Measurements from ENCODE around the gene POLD2.

Gene POLD2

DNA sequence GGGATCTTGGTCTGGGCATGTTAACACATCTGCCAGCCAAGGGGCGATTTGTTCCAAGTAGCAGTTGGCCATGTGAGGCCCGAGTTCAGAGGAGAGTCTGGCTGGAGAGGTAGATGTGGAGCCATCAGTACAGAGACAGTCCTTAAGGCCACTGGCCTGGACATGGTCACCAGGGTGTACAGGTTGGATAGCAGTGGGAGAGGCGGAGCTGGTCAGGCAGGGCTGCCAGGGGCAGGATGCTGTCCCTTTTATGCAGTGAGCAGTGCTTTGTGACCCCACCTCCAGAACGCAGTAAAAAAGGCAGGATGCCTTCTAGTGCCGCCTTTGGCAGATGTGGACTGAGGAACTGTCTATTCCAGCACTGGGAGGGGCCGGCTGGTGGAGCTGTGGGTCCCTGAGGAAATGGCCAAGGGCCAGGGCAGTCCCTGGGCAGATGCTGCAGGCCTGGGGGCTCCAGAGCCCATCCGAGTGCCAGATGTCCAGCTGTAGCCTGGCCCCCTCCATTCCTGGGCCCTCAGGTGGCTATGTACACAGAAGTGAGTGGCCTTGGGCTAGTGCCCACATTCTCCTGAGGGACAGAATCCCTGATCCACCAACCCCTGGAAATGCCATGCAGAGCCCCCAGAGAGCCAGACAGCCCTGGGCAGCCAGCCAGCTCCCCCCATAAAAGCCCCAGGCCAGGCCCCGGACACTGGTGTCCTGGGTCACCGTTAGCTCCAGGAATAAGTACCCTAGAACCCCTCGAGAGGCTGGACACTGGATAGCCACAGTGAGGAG lies 34.9 kb upstream of the POLD2 start:
- no peak for DNase-seq (ENCODE audit: low read depth in 1 of 2, low spot score in 1 of 2)
- in situ Hi-C loops (cut with HindIII; ENCODE audit: low pct_unique_long_range_greater_than_20kb, low sequenced_read_pairs) = no loop called here

DNA sequence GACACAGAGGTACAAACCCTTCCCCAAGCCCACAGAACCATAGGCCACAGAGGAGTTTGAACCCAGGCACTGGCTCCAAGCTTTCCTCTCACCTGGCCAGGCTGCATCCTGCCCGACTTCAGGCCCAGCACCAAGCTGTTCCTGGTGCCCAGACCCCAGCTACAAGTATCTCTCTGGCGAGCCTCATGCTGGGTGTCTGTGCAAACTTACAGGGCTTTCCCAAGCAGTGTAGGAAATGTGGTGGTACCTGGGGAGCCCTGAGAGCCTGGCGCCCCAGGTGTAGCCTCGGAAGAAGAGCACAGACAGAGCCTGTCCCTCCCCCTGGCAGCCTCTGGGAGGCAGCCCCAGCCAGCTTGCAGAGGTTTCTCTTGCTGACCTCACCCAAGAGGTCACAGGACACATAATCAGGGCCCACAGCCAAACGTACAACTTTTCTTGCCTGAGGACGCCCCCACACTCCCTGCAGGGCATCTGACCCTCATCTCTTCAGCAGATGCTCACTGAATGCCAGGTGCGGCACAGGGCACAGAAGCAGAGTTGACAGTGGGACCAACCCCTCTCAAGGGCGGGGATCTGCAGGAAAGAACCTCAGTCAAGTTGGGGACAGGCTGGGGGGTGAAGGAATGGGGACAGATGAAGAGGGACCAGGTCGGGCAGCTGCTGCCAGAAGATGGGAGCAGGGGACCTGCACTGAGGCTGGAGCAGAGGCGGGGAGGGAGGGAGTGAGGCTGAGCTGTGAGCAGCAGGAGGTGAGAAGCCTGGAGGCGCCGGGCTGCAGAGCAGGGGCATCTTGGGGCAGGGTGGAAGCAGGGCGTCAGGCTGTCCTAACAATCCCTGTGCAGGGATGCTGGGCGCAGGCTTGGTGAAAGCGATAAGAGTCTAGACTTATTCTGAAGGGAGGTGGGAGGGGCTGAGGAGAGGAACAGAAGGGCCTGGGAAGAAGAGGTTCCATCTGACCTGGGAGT lies 34.0 kb upstream of the POLD2 start:
- in situ Hi-C loops (cut with HindIII; ENCODE audit: low pct_unique_long_range_greater_than_20kb, low sequenced_read_pairs) = no loop called here
- no peak for TF ChIP-seq JUND (IDR thresholded peaks at IDR 0.05; ENCODE audit: low read depth)
- peak in 1 of 2 experiments; percentile 13 for DNase-seq (ENCODE audit: low read depth in 1 of 2, low spot score in 1 of 2)

More for the DNA sequence above, 34.9 kb upstream of the POLD2 start:
- no peak for TF ChIP-seq JUND (IDR thresholded peaks at IDR 0.05; ENCODE audit: low read depth)

DNA sequence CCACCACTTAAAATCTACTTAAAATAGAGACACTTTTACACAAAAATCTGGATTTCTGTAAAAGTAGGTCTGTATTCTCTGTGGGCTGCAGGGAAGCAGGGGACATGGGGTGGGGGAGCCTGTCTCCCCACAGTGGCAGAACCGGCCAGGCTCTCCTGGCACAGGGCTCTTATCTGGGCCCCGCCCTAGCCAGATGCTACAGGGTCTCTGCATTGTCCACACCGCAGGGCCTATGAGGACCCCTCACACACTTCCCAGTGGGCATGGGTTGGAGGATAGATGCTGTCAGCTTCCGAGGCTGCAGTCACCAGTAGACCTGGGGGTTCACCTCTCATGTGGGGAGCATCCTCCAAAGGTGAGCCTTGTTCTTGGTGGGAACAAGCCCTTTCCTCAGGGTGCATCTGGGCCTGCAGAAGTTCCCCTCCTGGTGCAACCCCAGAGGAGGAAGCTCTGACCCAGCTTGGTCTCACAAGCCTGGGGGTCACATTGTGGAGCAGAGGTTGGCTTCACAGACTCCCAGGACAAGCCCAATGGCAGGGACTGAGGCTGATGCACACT lies 33.2 kb upstream of the POLD2 start:
- no peak for TF ChIP-seq JUND (IDR thresholded peaks at IDR 0.05; ENCODE audit: low read depth)
- DNase-seq (ENCODE audit: low read depth in 1 of 2, low spot score in 1 of 2) = no peak
- in situ Hi-C loops (cut with HindIII; ENCODE audit: low pct_unique_long_range_greater_than_20kb, low sequenced_read_pairs) = no loop called here

DNA sequence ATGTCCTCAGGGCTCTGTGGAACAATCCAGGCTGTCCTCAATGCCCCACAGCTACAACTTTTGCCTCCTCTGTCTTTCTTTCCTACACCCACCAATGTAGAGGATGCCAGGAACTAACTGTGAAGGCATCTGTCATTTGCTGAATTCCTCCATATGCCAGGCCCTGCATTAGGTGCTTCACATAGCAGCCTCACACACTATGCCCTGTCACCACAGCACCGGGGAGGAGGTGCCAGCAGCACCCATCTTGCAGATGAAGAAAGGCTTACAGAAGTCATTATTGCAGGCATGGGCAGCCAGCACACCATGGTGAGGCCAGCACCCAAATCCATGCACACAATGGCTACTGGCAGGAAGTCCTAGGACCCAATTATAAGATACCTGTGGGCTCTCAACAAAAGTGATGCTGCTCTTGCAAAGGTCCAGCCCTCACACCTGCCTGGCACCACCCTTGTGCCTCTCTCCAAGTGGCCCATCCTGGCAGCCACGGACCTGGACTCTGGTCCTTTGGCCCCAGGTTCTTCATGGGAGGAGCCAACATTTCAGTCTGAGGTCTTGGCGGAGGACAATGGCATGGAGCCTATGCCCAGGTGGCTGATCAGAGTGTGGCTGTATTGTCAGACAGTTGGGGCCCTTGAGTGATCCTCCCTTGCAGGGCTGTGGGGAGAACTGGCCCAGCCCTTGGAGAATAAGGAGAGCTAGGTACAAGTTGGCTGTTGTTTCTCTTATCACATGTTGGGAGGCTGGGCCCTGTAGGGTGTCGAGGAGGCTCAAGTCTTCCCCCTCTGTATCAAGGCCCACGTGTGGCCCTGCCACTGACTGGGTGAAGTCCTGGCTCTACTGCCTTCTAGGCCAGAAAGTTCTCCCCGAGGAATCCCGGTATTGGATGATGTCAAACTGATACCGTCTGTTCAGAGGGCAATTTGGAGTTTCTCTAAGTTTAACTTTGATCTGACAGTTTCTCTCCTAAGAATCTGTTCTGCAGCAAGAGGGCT lies 32.1 kb upstream of the POLD2 start:
- DNase-seq (ENCODE audit: low read depth in 1 of 2, low spot score in 1 of 2) = no peak
- in situ Hi-C loops (cut with HindIII; ENCODE audit: low pct_unique_long_range_greater_than_20kb, low sequenced_read_pairs) = no loop called here
- no peak for TF ChIP-seq JUND (IDR thresholded peaks at IDR 0.05; ENCODE audit: low read depth)

DNA sequence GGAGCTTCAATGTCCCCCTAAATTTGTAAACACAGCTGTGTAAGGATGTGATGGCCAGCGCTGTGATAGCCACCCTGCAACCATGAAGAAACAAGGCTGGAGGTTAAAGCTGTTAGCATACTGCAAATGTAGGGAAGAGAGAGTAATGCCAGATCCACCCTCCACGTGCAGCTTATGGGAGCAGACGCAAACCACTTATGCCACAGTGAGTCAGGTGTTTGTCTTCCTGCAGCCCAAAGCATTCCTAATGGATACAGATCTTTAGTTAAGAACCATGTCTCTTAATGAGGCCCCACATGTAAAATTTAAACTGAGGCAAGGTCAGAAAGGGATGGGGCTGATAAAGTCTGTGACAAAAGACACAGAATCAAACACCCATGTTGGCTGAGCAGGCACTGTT lies 31.4 kb upstream of the POLD2 start:
- in situ Hi-C loops (cut with HindIII; ENCODE audit: low pct_unique_long_range_greater_than_20kb, low sequenced_read_pairs) = no loop called here
- DNase-seq (ENCODE audit: low read depth in 1 of 2, low spot score in 1 of 2) = no peak

DNA sequence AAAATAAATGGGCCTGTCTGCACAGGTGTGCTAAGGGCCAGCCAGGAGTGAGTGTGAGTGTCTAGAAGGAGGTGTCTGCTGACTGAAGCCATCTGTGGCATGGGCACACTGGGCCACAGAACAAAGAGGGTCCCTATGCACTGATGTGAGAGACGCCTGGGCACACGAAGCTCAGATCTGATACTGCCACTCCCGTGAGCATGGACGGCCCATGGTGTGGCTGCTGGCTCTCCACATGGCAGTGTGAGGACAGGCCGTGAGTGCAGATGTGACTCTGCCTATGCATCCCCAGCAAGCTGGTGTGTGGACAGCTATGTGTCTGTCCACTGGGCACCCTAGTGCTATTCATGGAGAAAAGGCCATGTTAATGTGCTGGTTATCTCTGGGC lies 30.6 kb upstream of the POLD2 start:
- DNase-seq (ENCODE audit: low read depth in 1 of 2, low spot score in 1 of 2) = no peak
- TF ChIP-seq JUND (IDR thresholded peaks at IDR 0.05; ENCODE audit: low read depth) = no peak
- in situ Hi-C loops (cut with HindIII; ENCODE audit: low pct_unique_long_range_greater_than_20kb, low sequenced_read_pairs) = no loop called here

More for the DNA sequence above, 31.4 kb upstream of the POLD2 start:
- TF ChIP-seq JUND (IDR thresholded peaks at IDR 0.05; ENCODE audit: low read depth) = no peak

- TF ChIP-seq JUND (IDR thresholded peaks at IDR 0.05; ENCODE audit: low read depth) = no peak
- in situ Hi-C loops (cut with HindIII; ENCODE audit: low pct_unique_long_range_greater_than_20kb, low sequenced_read_pairs) = no loop called here
- DNase-seq (ENCODE audit: low read depth in 1 of 2, low spot score in 1 of 2) = peak in 1 of 2 experiments; percentile 60
Measured at GRCh38 chr7:44152971-44153947, 29.9 kb upstream of the POLD2 start.

DNA sequence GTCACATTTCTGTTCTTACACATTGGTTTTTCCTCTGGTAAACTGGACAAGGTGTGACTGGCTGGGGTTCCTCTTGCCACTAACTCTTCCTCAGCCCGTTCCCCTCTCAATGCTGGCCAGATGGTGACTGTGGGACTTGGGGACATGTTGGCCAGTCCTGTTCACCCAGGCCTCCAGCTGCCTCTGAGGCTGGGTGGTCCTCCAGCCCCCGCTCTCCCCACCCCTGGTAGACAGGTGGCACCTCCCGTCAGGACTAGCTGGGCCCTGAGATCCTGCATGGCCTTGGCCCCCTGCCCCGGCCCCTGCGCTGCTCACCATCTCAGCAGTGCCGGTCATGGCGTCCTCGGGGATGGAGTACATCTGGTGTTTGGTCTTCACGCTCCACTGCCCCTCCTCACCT lies 28.6 kb upstream of the POLD2 start:
- TF ChIP-seq JUND (IDR thresholded peaks at IDR 0.05; ENCODE audit: low read depth) = no peak
- DNase-seq (ENCODE audit: low read depth in 1 of 2, low spot score in 1 of 2) = no peak
- in situ Hi-C loops (cut with HindIII; ENCODE audit: low pct_unique_long_range_greater_than_20kb, low sequenced_read_pairs) = no loop called here

- TF ChIP-seq JUND (IDR thresholded peaks at IDR 0.05; ENCODE audit: low read depth) = no peak
- in situ Hi-C loops (cut with HindIII; ENCODE audit: low pct_unique_long_range_greater_than_20kb, low sequenced_read_pairs) = no loop called here
- DNase-seq (ENCODE audit: low read depth in 1 of 2, low spot score in 1 of 2) = no peak
Measured at GRCh38 chr7:44150966-44151941, 27.9 kb upstream of the POLD2 start.

DNA sequence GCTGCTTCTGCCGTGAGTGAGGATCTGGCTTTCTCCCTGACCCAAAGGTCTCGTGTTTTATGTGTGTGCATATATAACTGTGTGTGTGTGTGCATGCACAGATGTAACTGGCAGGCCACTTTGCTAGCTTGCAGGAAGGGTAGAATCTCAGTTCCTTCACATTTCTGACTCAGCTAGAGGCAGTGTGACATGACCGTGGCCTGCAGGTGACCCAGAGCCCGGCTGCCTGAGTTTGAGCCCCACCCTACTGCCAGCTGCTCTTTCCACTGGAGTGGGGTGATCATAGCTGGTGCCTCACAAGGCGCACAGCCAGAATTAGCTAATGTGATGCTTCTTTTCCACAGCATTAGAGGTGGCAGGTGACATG lies 27.1 kb upstream of the POLD2 start:
- in situ Hi-C loops (cut with HindIII; ENCODE audit: low pct_unique_long_range_greater_than_20kb, low sequenced_read_pairs) = no loop called here

More for the DNA sequence above, 27.1 kb upstream of the POLD2 start:
- TF ChIP-seq JUND (IDR thresholded peaks at IDR 0.05; ENCODE audit: low read depth) = no peak
- DNase-seq (ENCODE audit: low read depth in 1 of 2, low spot score in 1 of 2) = no peak

Measured in T47D (cell line).